Peyer's patch (tissue), 4 donors: ENCODE data around the gene CYSRT1.

ENCODE experiments used
- POLR2A ChIP-seq, 2 donors: fragments of 450-650 bp; IDR thresholded peaks; one replicate each; pipeline ENCODE4 v1.5.1; 2017; ENCODE audit warnings: antibody characterized with exemption in 2 of 2, mild to moderate bottlenecking in 2 of 2, moderate library complexity in 2 of 2
- TF ChIP-seq, protein P1 (sequence below), 6 experiments: fragments of 450-650 bp in 4 of 6; fragments of 200-600 bp in 2 of 6; sonication (generic) in 1 of 6; IDR thresholded peaks; one replicate each; pipeline ENCODE4 v1.5.1; 2017 to 2019; ENCODE audit warnings: antibody characterized with exemption in 6 of 6, mild to moderate bottlenecking in 3 of 6, moderate library complexity in 1 of 6

DNA sequence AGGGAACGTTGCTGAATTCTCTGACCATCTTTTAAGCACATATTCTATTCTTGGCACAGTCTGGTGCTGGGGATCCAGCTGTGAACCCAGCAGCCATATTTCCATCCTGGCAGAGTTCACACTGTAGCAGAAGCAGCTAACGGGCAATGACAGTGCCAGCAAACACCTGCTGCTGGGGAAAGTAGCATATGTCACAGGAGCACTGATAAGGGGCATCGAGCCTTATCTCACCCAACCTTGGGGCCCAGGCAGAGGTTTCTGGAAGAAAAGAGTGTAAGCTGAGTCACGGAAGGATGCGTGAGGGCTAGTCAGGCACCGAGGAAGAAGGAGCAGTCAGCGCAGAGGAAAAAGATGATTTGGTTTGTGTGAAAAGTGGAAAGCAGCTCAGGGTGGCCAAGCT, 18.4 kb upstream of the CYSRT1 start:
- TF ChIP-seq, protein P1, sequence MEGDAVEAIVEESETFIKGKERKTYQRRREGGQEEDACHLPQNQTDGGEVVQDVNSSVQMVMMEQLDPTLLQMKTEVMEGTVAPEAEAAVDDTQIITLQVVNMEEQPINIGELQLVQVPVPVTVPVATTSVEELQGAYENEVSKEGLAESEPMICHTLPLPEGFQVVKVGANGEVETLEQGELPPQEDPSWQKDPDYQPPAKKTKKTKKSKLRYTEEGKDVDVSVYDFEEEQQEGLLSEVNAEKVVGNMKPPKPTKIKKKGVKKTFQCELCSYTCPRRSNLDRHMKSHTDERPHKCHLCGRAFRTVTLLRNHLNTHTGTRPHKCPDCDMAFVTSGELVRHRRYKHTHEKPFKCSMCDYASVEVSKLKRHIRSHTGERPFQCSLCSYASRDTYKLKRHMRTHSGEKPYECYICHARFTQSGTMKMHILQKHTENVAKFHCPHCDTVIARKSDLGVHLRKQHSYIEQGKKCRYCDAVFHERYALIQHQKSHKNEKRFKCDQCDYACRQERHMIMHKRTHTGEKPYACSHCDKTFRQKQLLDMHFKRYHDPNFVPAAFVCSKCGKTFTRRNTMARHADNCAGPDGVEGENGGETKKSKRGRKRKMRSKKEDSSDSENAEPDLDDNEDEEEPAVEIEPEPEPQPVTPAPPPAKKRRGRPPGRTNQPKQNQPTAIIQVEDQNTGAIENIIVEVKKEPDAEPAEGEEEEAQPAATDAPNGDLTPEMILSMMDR (IDR thresholded peaks at IDR 0.05), result no peak
- no peak for TF ChIP-seq POLR2A (IDR thresholded peaks at IDR 0.05)
